HG02943 (cell line): ENCODE measurements around the gene CA10.

ENCODE experiments used
- ATAC-seq: cut with Tn5 transposase; IDR thresholded peaks from one replicate; pipeline ENCODE4 v1.9.1; 2021; ENCODE audit warnings: mild to moderate bottlenecking, low read depth, moderate library complexity; ENCODE audit not compliant: unreplicated experiment

CA10 gene

GRCh38 chr17:51890710-51891109, 267.8 kb downstream of the CA10 start:
- ATAC-seq = no peak

- no peak for ATAC-seq
Observed at GRCh38 chr17:51888816-51889215, 269.7 kb downstream of the CA10 start.

- ATAC-seq = no peak
Observed at GRCh38 chr17:51876986-51877385, 281.5 kb downstream of the CA10 start.

GRCh38 chr17:51873302-51873701, 285.2 kb downstream of the CA10 start:
- no peak for ATAC-seq

- ATAC-seq = no peak
Observed at GRCh38 chr17:51869387-51869786, 289.1 kb downstream of the CA10 start.

- ATAC-seq = no peak
Observed at GRCh38 chr17:51860954-51861561, 297.5 kb downstream of the CA10 start.

- ATAC-seq = no peak
Observed at GRCh38 chr17:51857052-51857597, 301.4 kb downstream of the CA10 start.

GRCh38 chr17:51855806-51856205, 302.7 kb downstream of the CA10 start:
- ATAC-seq = no peak

GRCh38 chr17:51853857-51854256, 304.7 kb downstream of the CA10 start:
- ATAC-seq = no peak

- no peak for ATAC-seq
Observed at GRCh38 chr17:51852603-51853002, 305.9 kb downstream of the CA10 start.

- ATAC-seq = no peak
Observed at GRCh38 chr17:51850201-51850600, 308.3 kb downstream of the CA10 start.

- no peak for ATAC-seq
Observed at GRCh38 chr17:51848451-51848850, 310.1 kb downstream of the CA10 start.

GRCh38 chr17:51846566-51846965, 311.9 kb downstream of the CA10 start:
- ATAC-seq = no peak

GRCh38 chr17:51845776-51846175, 312.7 kb downstream of the CA10 start:
- ATAC-seq = no peak

- no peak for ATAC-seq
Observed at GRCh38 chr17:51842763-51843162, 315.8 kb downstream of the CA10 start.

GRCh38 chr17:51841669-51842068, 316.8 kb downstream of the CA10 start:
- no peak for ATAC-seq

GRCh38 chr17:51840688-51841087, 317.8 kb downstream of the CA10 start:
- no peak for ATAC-seq

- no peak for ATAC-seq
Observed at GRCh38 chr17:51833620-51834019, 324.9 kb downstream of the CA10 start.

GRCh38 chr17:51833045-51833444, 325.5 kb downstream of the CA10 start:
- no peak for ATAC-seq

GRCh38 chr17:51830886-51831285, 327.6 kb downstream of the CA10 start:
- no peak for ATAC-seq

GRCh38 chr17:51830451-51830850, 328.1 kb downstream of the CA10 start:
- no peak for ATAC-seq

GRCh38 chr17:51828901-51829300, 329.6 kb downstream of the CA10 start:
- no peak for ATAC-seq

- no peak for ATAC-seq
Observed at GRCh38 chr17:51827140-51827539, 331.4 kb downstream of the CA10 start.
